C4-2B (cell line): ENCODE results near the gene TMEM204.

ENCODE experiments used
- ZFX ChIP-seq: fragments of 450-650 bp; IDR thresholded peaks from 2 replicates; pipeline ENCODE4 v1.6.1; 2017
- TF ChIP-seq, protein P1 (sequence below): fragments of 450-650 bp; conservative IDR thresholded peaks from 2 replicates; pipeline ENCODE4 v1.5.1; 2017; ENCODE audit warnings: mild to moderate bottlenecking

DNA sequence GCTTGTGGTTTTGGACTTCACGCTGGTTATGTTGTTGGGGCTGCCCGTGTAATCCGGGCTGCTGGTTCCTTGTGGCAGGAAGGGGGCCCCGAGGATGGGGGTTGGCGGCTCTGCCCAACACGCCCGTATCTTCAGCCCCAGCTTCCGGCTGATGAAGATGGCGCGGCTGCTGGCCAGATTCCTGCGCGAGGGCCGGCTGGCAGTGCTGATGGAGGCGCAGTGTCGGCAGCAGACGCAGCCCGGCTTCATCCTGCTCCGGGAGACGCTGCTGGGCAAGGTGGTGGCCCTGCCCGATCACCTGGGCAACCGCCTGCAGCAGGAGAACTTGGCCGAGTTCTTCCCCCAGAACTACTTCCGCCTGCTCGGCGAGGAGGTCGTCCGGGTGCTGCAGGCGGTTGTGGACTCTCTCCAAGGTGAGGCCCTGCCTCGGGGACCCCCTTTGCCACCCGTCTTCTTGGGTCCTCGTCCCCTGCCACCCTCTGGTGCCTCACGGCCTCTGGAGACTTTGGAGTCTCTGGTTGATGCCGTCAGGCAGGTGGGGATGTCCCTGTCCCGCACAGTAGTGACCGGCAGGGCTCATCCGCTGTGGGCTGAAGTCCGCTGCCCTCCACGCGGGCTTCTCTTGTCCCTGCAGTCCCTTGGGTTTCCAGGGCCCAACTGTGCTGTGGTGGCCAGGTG is 38.1 kb upstream of the TMEM204 start:
- TF ChIP-seq, protein P1, sequence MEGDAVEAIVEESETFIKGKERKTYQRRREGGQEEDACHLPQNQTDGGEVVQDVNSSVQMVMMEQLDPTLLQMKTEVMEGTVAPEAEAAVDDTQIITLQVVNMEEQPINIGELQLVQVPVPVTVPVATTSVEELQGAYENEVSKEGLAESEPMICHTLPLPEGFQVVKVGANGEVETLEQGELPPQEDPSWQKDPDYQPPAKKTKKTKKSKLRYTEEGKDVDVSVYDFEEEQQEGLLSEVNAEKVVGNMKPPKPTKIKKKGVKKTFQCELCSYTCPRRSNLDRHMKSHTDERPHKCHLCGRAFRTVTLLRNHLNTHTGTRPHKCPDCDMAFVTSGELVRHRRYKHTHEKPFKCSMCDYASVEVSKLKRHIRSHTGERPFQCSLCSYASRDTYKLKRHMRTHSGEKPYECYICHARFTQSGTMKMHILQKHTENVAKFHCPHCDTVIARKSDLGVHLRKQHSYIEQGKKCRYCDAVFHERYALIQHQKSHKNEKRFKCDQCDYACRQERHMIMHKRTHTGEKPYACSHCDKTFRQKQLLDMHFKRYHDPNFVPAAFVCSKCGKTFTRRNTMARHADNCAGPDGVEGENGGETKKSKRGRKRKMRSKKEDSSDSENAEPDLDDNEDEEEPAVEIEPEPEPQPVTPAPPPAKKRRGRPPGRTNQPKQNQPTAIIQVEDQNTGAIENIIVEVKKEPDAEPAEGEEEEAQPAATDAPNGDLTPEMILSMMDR = no peak
- no peak for TF ChIP-seq ZFX
